ENCODE measurements around the gene CASP8. TPM values are rescaled to one million over a fixed set of nuclear protein-coding genes. Genes with fewer than 3 reads are reported as not detected.

CASP8 gene
- total and polyA plus RNA-seq, 2 of the 13 experiments (the other 11 are each of a cell fraction or from before 2014, with no cell fraction given) = 25.0 to 52.8 TPM

DNA sequence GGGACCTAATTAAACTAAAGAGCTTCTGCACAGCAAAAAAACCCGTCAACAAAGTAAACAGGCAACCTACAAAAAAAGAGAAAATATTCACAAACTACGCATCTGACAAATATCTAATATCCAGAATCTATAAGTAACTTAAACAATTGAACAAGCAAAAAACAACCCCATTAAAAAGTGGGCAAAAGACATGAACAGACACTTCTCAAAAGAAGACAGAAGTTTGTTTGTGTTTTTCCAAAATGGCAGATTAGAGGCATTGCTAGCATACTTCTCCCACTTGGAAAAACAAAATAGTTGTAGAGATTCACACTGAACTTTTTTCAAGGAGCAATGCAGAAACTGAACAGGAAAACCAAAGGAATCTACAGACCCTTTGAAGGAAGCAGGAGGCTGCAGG lies 59.2 kb downstream of the CASP8 start:
- FAIRE-seq = no peak

More for the DNA sequence above, 59.2 kb downstream of the CASP8 start:
- ChIA-PET CTCF (ENCODE audit: low intra/inter-chr PET ratio, low total read pairs) (no interaction called here), POLR2A (no interaction called here)
- H3K4me3 ChIP-seq (replicated peaks in 1 of 3; ENCODE audit: insufficient read depth in 1 of 3, low read depth in 2 of 3, low read length in 3 of 3) = no peak overlapping the region
- H3K4me2 ChIP-seq (ENCODE audit: low read depth, low read length) = no peak overlapping the region
- in situ Hi-C loops (cut with HindIII; ENCODE audit: extremely low pct_ligation_motif_present, low pct_unique_long_range_greater_than_20kb) = no loop called here
- ATAC-seq (no peak), DNase-seq (ENCODE audit: low spot score) (no peak)
- 2% methylated on average over 2 of the region's 2 CpGs for WGBS (ENCODE audit: low lambda C conversion rate)
- H3K9ac ChIP-seq (ENCODE audit: insufficient read depth, low read depth, low read length) = no peak overlapping the region
- no peaks in the 10 kb centered on the region for H3K36me3 ChIP-seq (replicated peaks in 1 of 2; ENCODE audit: control insufficient read depth in 1 of 2, insufficient read depth in 2 of 2, low read length in 2 of 2)
- peaks cover 11% of the 10 kb centered on the region; the same call in 1 of the 2 replicates for H3K9me3 ChIP-seq (ENCODE audit: low read length)
- peaks cover 0 to 1% of the 10 kb centered on the region in 2 experiments; a peak in 2 of 5 replicates for H3K27me3 ChIP-seq (ENCODE audit: control insufficient read depth in 1 of 2, insufficient read depth in 2 of 2, low read length in 2 of 2)
- no peak overlapping the region for H2AFZ ChIP-seq (ENCODE audit: low read length)
- H3K27ac ChIP-seq (ENCODE audit: extremely low read length, insufficient read depth, low read length) = no peak overlapping the region
- intact Hi-C loops (cut with micrococcal nuclease; ENCODE audit: unreplicated experiment) = no loop called here
- no peak for TF ChIP-seq ZNF780A (CRISPR knock-in tag; IDR thresholded peaks at IDR 0.05)
- TF ChIP-seq RCOR2 (CRISPR knock-in tag; IDR thresholded peaks at IDR 0.05) = no peak
- TF ChIP-seq ZNF598 (CRISPR knock-in tag; IDR thresholded peaks at IDR 0.05; ENCODE audit: borderline replicate concordance) = no peak
- TF ChIP-seq, protein P1, sequence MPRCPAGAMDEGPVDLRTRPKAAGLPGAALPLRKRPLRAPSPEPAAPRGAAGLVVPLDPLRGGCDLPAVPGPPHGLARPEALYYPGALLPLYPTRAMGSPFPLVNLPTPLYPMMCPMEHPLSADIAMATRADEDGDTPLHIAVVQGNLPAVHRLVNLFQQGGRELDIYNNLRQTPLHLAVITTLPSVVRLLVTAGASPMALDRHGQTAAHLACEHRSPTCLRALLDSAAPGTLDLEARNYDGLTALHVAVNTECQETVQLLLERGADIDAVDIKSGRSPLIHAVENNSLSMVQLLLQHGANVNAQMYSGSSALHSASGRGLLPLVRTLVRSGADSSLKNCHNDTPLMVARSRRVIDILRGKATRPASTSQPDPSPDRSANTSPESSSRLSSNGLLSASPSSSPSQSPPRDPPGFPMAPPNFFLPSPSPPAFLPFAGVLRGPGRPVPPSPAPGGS (CRISPR knock-in tag; IDR thresholded peaks at IDR 0.05) = no peak
- no peak for TF ChIP-seq ZNF331 (CRISPR knock-in tag; IDR thresholded peaks at IDR 0.05)
- no peak for TF ChIP-seq ZIK1 (CRISPR knock-in tag; IDR thresholded peaks at IDR 0.05; ENCODE audit: borderline replicate concordance, low read depth)
- no peak for TF ChIP-seq GPN1 (CRISPR knock-in tag; IDR thresholded peaks at IDR 0.05; ENCODE audit: borderline replicate concordance)
- no peak for TF ChIP-seq MEIS2 (CRISPR knock-in tag; IDR thresholded peaks at IDR 0.05)
- TF ChIP-seq SMARCE1 (IDR thresholded peaks at IDR 0.05; ENCODE audit: borderline replicate concordance) = no peak
- TF ChIP-seq, protein P2, sequence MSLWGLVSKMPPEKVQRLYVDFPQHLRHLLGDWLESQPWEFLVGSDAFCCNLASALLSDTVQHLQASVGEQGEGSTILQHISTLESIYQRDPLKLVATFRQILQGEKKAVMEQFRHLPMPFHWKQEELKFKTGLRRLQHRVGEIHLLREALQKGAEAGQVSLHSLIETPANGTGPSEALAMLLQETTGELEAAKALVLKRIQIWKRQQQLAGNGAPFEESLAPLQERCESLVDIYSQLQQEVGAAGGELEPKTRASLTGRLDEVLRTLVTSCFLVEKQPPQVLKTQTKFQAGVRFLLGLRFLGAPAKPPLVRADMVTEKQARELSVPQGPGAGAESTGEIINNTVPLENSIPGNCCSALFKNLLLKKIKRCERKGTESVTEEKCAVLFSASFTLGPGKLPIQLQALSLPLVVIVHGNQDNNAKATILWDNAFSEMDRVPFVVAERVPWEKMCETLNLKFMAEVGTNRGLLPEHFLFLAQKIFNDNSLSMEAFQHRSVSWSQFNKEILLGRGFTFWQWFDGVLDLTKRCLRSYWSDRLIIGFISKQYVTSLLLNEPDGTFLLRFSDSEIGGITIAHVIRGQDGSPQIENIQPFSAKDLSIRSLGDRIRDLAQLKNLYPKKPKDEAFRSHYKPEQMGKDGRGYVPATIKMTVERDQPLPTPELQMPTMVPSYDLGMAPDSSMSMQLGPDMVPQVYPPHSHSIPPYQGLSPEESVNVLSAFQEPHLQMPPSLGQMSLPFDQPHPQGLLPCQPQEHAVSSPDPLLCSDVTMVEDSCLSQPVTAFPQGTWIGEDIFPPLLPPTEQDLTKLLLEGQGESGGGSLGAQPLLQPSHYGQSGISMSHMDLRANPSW (CRISPR knock-in tag; IDR thresholded peaks at IDR 0.05; ENCODE audit: borderline replicate concordance) = no peak
- TF ChIP-seq, protein P3, sequence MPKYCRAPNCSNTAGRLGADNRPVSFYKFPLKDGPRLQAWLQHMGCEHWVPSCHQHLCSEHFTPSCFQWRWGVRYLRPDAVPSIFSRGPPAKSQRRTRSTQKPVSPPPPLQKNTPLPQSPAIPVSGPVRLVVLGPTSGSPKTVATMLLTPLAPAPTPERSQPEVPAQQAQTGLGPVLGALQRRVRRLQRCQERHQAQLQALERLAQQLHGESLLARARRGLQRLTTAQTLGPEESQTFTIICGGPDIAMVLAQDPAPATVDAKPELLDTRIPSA (CRISPR knock-in tag; IDR thresholded peaks at IDR 0.05; ENCODE audit: borderline replicate concordance) = no peak
- no peak for TF ChIP-seq ZNF501 (CRISPR knock-in tag; IDR thresholded peaks at IDR 0.05)
- TF ChIP-seq, protein P4, sequence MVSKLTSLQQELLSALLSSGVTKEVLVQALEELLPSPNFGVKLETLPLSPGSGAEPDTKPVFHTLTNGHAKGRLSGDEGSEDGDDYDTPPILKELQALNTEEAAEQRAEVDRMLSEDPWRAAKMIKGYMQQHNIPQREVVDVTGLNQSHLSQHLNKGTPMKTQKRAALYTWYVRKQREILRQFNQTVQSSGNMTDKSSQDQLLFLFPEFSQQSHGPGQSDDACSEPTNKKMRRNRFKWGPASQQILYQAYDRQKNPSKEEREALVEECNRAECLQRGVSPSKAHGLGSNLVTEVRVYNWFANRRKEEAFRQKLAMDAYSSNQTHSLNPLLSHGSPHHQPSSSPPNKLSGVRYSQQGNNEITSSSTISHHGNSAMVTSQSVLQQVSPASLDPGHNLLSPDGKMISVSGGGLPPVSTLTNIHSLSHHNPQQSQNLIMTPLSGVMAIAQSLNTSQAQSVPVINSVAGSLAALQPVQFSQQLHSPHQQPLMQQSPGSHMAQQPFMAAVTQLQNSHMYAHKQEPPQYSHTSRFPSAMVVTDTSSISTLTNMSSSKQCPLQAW (CRISPR knock-in tag; IDR thresholded peaks at IDR 0.05) = no peak
- no peak for TF ChIP-seq ZNF589 (CRISPR knock-in tag; conservative IDR thresholded peaks at IDR 0.05)
- TF ChIP-seq CBFB (CRISPR knock-in tag; IDR thresholded peaks at IDR 0.05) = no peak
- no peak for TF ChIP-seq PRPF4 (IDR thresholded peaks at IDR 0.05; ENCODE audit: low read depth, low read length, poor library complexity, severe bottlenecking)
- no peak for TF ChIP-seq RBM22 (optimal IDR thresholded peaks at IDR 0.05; ENCODE audit: low read length)
- TF ChIP-seq ZNF776 (CRISPR knock-in tag; IDR thresholded peaks at IDR 0.05) = no peak
- TF ChIP-seq ZFP37 (CRISPR knock-in tag; IDR thresholded peaks at IDR 0.05; ENCODE audit: borderline replicate concordance) = no peak
- no TSS peak for BruUV-seq (replicated peaks)
- H3K79me2 ChIP-seq (ENCODE audit: insufficient read depth, low read length) = no peaks in the 10 kb centered on the region
- H3K4me1 ChIP-seq (ENCODE audit: insufficient read depth, low read length) = no peaks in the 10 kb centered on the region
- H4K20me1 ChIP-seq (ENCODE audit: insufficient read depth, low read length) = no peaks in the 10 kb centered on the region

All from HepG2 (cell line).